ENCODE data around the gene AKAP10. TPM values are rescaled to one million over a fixed set of nuclear protein-coding genes. Genes with fewer than 3 reads are reported as not detected.

AKAP10 gene
- total RNA-seq, 1 experiment from 2014 or later: 20.2 TPM

DNA sequence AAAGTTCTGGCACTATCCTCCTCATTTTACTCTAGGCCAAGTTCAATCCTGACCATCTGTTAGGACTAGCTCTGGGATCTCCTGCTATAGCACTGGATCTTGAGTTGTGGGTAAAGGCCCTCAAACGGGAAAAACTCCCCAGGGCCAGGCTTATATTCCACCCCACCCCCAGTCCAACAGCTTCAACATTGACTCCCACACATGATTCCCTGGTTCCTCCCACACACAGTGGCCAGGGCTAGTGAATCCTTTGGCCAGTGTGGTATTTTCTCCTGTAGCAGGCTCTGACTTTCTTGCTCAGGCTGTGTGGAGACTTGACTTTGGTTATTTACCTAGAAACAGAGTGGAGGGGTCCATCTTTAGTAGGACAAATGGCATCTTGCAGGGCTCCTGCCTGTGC is 10.3 kb upstream of the AKAP10 start:
- no peak overlapping the region for H3K4me3 Mint-ChIP-seq
- H3K23ac ChIP-seq (ENCODE audit: insufficient read length, low read depth, low read length): no peak overlapping the region
- H2AK5ac ChIP-seq (ENCODE audit: insufficient read length, low read length): no peak overlapping the region
- H3K36me3 Mint-ChIP-seq (ENCODE audit: insufficient read depth in 1 of 3, low read depth in 3 of 3): no peaks in the 10 kb centered on the region
- no peaks in the 10 kb centered on the region for H3K27me3 ChIP-seq (ENCODE audit: insufficient read depth, low read length)
- H3T11ph ChIP-seq (ENCODE audit: low read length): no peak overlapping the region
- H4K20me1 ChIP-seq (ENCODE audit: control insufficient read depth, insufficient read depth, insufficient read length): no peaks in the 10 kb centered on the region
- H3K23me2 ChIP-seq (ENCODE audit: insufficient read length, low read depth, low read length, poor library complexity, severe bottlenecking): no peaks in the 10 kb centered on the region
- no peak for DNase-seq
- no CpG with 5 or more reads among the region's 1 CpG for WGBS (ENCODE audit: extremely low coverage, insufficient read length, low lambda C conversion rate)
- H3K4me1 Mint-ChIP-seq: peaks cover 16 to 21% of the 10 kb centered on the region in 2 experiments
- H3K9ac ChIP-seq (ENCODE audit: extremely low read depth, insufficient read length, low read length): no peak overlapping the region
- H3K9me3 ChIP-seq (ENCODE audit: control insufficient read depth, low read depth, low read length): no peaks in the 10 kb centered on the region
- H2BK20ac ChIP-seq (ENCODE audit: low read depth, low read length, poor library complexity, severe bottlenecking): no peak overlapping the region
- H3K56ac ChIP-seq (ENCODE audit: insufficient read length, low read depth, low read length): no peak overlapping the region
- no peaks in the 10 kb centered on the region for H3K79me2 ChIP-seq (ENCODE audit: insufficient read depth, low read length)
- H3K14ac ChIP-seq (ENCODE audit: insufficient read depth, low read length): no peak overlapping the region
- no peak overlapping the region for H4K91ac ChIP-seq (ENCODE audit: insufficient read length, low read depth, low read length)
- H3K9me3 Mint-ChIP-seq: no peaks in the 10 kb centered on the region
- TF ChIP-seq, protein P1, sequence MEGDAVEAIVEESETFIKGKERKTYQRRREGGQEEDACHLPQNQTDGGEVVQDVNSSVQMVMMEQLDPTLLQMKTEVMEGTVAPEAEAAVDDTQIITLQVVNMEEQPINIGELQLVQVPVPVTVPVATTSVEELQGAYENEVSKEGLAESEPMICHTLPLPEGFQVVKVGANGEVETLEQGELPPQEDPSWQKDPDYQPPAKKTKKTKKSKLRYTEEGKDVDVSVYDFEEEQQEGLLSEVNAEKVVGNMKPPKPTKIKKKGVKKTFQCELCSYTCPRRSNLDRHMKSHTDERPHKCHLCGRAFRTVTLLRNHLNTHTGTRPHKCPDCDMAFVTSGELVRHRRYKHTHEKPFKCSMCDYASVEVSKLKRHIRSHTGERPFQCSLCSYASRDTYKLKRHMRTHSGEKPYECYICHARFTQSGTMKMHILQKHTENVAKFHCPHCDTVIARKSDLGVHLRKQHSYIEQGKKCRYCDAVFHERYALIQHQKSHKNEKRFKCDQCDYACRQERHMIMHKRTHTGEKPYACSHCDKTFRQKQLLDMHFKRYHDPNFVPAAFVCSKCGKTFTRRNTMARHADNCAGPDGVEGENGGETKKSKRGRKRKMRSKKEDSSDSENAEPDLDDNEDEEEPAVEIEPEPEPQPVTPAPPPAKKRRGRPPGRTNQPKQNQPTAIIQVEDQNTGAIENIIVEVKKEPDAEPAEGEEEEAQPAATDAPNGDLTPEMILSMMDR (conservative IDR thresholded peaks at IDR 0.05): no peak
- H3K4ac ChIP-seq (ENCODE audit: low read depth, low read length): no peak overlapping the region
- H2BK12ac ChIP-seq (ENCODE audit: insufficient read length, low read depth, low read length): peak overlapping the region; percentile 30
- no peak overlapping the region for H3K4me2 ChIP-seq (ENCODE audit: insufficient read depth, insufficient read length, low read length)
- H3K27ac ChIP-seq (ENCODE audit: insufficient read length, low read depth, low read length): no peak overlapping the region
- no peaks in the 10 kb centered on the region for H3K27me3 Mint-ChIP-seq (ENCODE audit: low read depth)
- no peak overlapping the region; a peak in 1 of 7 replicates for H3K27ac Mint-ChIP-seq
- no peak overlapping the region for H4K5ac ChIP-seq (ENCODE audit: insufficient read length, low read depth, low read length)
- H2AFZ ChIP-seq (ENCODE audit: low read length): no peak overlapping the region
- H3K79me1 ChIP-seq (ENCODE audit: insufficient read depth, low read depth, low read length, poor library complexity, severe bottlenecking): no peaks in the 10 kb centered on the region
- H3K4me1 ChIP-seq (ENCODE audit: insufficient read depth, low read length): peaks cover 2% of the 10 kb centered on the region; the same call in 1 of the 2 replicates
- peak overlapping the region; percentile 7 for H3K18ac ChIP-seq (ENCODE audit: insufficient read length, low read depth, low read length)
- H2BK120ac ChIP-seq (ENCODE audit: low read depth, low read length, poor library complexity, severe bottlenecking): peak overlapping the region; percentile 65
- no peak overlapping the region for H2BK15ac ChIP-seq (ENCODE audit: low read depth, low read length)
- H2BK5ac ChIP-seq (ENCODE audit: insufficient read length, low read length): no peak overlapping the region
- no peak overlapping the region for H4K8ac ChIP-seq (replicated peaks; ENCODE audit: insufficient read length, low read depth, low read length)
